ENCODE data around the gene FBXW5. TPM values are rescaled to one million over a fixed set of nuclear protein-coding genes. Genes with fewer than 3 reads are reported as not detected.

The FBXW5 gene
- total RNA-seq, 1 experiment from 2014 or later: 70.5 TPM

- H3K9me3 Mint-ChIP-seq: no peaks in the 10 kb centered on the region
- CTCF ChIA-PET: interaction anchor here (0.7 to 4.5 kb wide), 4 partner anchors 8 to 65 kb away, joined by 3 to 19 read pairs (median 9); no protein-coding TSS in a partner anchor
- peaks cover 10% of the 10 kb centered on the region for H3K4me1 Mint-ChIP-seq
- H3K27me3 Mint-ChIP-seq (ENCODE audit: low read depth): no peaks in the 10 kb centered on the region
- no peak overlapping the region for H3K4me3 Mint-ChIP-seq
- no peaks in the 10 kb centered on the region for H3K36me3 Mint-ChIP-seq
- ATAC-seq (no peak), DNase-seq (ENCODE audit: low spot score) (no peak)
- POLR2A ChIA-PET: no interaction called here
- no peak for TF ChIP-seq GABPB1 (CRISPR knock-in tag; IDR thresholded peaks at IDR 0.05)
- TF ChIP-seq, protein P1, sequence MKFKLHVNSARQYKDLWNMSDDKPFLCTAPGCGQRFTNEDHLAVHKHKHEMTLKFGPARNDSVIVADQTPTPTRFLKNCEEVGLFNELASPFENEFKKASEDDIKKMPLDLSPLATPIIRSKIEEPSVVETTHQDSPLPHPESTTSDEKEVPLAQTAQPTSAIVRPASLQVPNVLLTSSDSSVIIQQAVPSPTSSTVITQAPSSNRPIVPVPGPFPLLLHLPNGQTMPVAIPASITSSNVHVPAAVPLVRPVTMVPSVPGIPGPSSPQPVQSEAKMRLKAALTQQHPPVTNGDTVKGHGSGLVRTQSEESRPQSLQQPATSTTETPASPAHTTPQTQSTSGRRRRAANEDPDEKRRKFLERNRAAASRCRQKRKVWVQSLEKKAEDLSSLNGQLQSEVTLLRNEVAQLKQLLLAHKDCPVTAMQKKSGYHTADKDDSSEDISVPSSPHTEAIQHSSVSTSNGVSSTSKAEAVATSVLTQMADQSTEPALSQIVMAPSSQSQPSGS (CRISPR knock-in tag; IDR thresholded peaks at IDR 0.05; ENCODE audit: borderline replicate concordance, low read depth): no peak
- no peak for TF ChIP-seq FOXP1 (CRISPR knock-in tag; IDR thresholded peaks at IDR 0.05; ENCODE audit: borderline replicate concordance)
- TF ChIP-seq, protein P2, sequence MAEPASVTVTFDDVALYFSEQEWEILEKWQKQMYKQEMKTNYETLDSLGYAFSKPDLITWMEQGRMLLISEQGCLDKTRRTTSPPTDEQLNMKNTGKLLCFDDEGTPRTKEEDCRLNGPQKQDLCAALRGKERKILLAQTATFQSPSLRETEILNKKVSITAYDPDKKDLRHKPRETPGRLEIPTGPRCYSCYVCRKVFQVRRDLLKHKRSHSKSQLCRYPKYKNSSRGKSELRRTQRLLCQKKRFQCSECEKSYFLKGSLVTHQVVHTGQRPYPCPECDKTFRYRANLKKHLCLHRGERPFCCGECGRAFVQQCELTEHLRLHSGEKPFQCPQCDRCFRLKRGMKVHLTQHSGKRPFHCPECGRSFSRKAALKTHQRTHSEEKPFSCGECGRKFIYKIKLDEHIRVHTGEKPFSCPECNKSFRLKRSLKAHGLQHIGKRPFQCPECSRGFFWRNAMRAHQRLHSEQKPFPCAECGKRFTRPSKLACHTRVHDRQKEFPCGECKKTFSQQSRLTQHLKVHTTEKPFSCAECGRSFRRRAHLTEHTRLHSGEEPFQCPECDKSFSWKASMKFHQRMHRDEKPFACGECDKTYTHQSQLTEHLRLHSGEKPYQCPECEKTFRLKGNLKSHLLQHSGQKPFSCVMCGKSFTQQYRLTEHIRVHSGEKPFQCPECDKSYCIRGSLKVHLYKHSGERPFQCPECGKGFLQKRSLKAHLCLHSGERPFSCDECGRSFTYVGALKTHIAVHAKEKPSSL (CRISPR knock-in tag; conservative IDR thresholded peaks at IDR 0.05): no peak
- TF ChIP-seq, protein P3, sequence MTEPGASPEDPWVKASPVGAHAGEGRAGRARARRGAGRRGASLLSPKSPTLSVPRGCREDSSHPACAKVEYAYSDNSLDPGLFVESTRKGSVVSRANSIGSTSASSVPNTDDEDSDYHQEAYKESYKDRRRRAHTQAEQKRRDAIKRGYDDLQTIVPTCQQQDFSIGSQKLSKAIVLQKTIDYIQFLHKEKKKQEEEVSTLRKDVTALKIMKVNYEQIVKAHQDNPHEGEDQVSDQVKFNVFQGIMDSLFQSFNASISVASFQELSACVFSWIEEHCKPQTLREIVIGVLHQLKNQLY (CRISPR knock-in tag; IDR thresholded peaks at IDR 0.05): no peak
- no peak overlapping the region for H3K27ac Mint-ChIP-seq
Observed at GRCh38 chr9:136970361-136970760, 25.8 kb upstream of the FBXW5 start.

- Mint-ChIP-seq H3K27ac (no peak overlapping the region), H3K36me3 (no peaks in the 10 kb centered on the region), H3K4me3 (no peak overlapping the region), H3K27me3 (ENCODE audit: low read depth) (no peaks in the 10 kb centered on the region), H3K4me1 (peaks cover 10% of the 10 kb centered on the region), H3K9me3 (no peaks in the 10 kb centered on the region)
- no peak for TF ChIP-seq FOXP1 (CRISPR knock-in tag; IDR thresholded peaks at IDR 0.05; ENCODE audit: borderline replicate concordance)
- TF ChIP-seq, protein P4, sequence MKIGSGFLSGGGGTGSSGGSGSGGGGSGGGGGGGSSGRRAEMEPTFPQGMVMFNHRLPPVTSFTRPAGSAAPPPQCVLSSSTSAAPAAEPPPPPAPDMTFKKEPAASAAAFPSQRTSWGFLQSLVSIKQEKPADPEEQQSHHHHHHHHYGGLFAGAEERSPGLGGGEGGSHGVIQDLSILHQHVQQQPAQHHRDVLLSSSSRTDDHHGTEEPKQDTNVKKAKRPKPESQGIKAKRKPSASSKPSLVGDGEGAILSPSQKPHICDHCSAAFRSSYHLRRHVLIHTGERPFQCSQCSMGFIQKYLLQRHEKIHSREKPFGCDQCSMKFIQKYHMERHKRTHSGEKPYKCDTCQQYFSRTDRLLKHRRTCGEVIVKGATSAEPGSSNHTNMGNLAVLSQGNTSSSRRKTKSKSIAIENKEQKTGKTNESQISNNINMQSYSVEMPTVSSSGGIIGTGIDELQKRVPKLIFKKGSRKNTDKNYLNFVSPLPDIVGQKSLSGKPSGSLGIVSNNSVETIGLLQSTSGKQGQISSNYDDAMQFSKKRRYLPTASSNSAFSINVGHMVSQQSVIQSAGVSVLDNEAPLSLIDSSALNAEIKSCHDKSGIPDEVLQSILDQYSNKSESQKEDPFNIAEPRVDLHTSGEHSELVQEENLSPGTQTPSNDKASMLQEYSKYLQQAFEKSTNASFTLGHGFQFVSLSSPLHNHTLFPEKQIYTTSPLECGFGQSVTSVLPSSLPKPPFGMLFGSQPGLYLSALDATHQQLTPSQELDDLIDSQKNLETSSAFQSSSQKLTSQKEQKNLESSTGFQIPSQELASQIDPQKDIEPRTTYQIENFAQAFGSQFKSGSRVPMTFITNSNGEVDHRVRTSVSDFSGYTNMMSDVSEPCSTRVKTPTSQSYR (CRISPR knock-in tag; IDR thresholded peaks at IDR 0.05): no peak
- no peak for TF ChIP-seq GRHL2 (CRISPR knock-in tag; IDR thresholded peaks at IDR 0.05; ENCODE audit: insufficient replicate concordance, severe bottlenecking)
- TF ChIP-seq, protein P5, sequence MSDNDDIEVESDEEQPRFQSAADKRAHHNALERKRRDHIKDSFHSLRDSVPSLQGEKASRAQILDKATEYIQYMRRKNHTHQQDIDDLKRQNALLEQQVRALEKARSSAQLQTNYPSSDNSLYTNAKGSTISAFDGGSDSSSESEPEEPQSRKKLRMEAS (CRISPR knock-in tag; IDR thresholded peaks at IDR 0.05): no peak
- no peak for TF ChIP-seq ZNF396 (CRISPR knock-in tag; IDR thresholded peaks at IDR 0.05; ENCODE audit: borderline replicate concordance)
- TF ChIP-seq, protein P6, sequence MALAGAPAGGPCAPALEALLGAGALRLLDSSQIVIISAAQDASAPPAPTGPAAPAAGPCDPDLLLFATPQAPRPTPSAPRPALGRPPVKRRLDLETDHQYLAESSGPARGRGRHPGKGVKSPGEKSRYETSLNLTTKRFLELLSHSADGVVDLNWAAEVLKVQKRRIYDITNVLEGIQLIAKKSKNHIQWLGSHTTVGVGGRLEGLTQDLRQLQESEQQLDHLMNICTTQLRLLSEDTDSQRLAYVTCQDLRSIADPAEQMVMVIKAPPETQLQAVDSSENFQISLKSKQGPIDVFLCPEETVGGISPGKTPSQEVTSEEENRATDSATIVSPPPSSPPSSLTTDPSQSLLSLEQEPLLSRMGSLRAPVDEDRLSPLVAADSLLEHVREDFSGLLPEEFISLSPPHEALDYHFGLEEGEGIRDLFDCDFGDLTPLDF (CRISPR knock-in tag; IDR thresholded peaks at IDR 0.05): no peak
- no peak for TF ChIP-seq FOXJ3 (CRISPR knock-in tag; IDR thresholded peaks at IDR 0.05; ENCODE audit: borderline replicate concordance)
- no peak for TF ChIP-seq ZNF232 (CRISPR knock-in tag; IDR thresholded peaks at IDR 0.05)
- TF ChIP-seq RORB (CRISPR knock-in tag; IDR thresholded peaks at IDR 0.05): no peak
- no peak for TF ChIP-seq ZNF263 (CRISPR knock-in tag; IDR thresholded peaks at IDR 0.05; ENCODE audit: low read depth)
- TF ChIP-seq NFYB (CRISPR knock-in tag; conservative IDR thresholded peaks at IDR 0.05; ENCODE audit: low read depth): no peak
- no peak for TF ChIP-seq CTCF (IDR thresholded peaks at IDR 0.05)
- no peak for TF ChIP-seq ZNF671 (CRISPR knock-in tag; IDR thresholded peaks at IDR 0.05)
- TF ChIP-seq JAZF1 (CRISPR knock-in tag; IDR thresholded peaks at IDR 0.05): no peak
- no peak for TF ChIP-seq CREM (CRISPR knock-in tag; IDR thresholded peaks at IDR 0.05)
- ATAC-seq (no peak), DNase-seq (ENCODE audit: low spot score) (no peak)
- ChIA-PET POLR2A (no interaction called here), CTCF (interaction anchor here (0.5 to 4.5 kb wide), 5 partner anchors 8 to 331 kb away, joined by 3 to 19 read pairs (median 8); no protein-coding TSS in a partner anchor)
Observed at GRCh38 chr9:136969774-136970173, 25.2 kb upstream of the FBXW5 start.

Data from WTC11 (cell line).